ENCODE results near the gene PNLIPRP1. TPM values are rescaled to one million over a fixed set of nuclear protein-coding genes. Genes with fewer than 3 reads are reported as not detected.

PNLIPRP1 gene
- total and polyA plus RNA-seq, 12 donors, result 0.24 to 1.5 (median 0.88) TPM; not detected in 7

DNA sequence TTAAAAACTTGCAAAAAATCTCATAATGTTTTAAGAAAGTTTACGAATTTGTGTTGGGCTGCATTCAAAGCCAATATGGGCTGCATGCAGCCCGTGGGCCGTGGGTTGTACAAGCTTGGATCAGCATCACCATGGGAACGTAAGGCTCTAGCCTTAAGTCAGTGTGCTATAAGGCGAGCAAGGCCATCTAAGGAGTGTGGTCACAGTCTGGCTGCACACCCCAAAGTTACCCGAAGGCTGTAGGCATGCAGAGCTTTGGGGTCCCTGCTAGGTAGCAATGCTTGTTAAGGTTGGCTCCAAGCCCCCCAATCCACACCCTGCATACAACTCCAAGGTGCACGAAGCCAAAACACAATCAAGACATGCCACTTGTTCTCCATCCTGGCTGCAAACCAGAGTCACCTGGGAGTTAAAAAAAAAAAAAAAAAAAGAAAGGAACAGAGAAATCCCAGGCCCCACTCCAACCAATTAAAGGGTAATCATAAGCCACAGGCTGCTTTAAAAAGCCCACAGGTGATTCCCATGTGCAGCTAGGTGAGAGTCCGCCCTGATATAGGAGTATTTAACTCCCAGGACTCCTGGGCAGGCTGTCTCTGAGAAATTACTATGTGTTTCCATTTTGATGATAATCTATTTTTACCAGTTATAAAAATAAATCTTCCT lies 21.5 kb downstream of the PNLIPRP1 start:
- no peak overlapping the region for H3K27ac ChIP-seq
- H3K9me3 ChIP-seq (replicated peaks in 1 of 3), result no peaks in the 10 kb centered on the region
- no peaks in the 10 kb centered on the region for H3K27me3 ChIP-seq
- no peaks in the 10 kb centered on the region for H3K36me3 ChIP-seq (replicated peaks in 1 of 2)
- TF ChIP-seq, protein P1, sequence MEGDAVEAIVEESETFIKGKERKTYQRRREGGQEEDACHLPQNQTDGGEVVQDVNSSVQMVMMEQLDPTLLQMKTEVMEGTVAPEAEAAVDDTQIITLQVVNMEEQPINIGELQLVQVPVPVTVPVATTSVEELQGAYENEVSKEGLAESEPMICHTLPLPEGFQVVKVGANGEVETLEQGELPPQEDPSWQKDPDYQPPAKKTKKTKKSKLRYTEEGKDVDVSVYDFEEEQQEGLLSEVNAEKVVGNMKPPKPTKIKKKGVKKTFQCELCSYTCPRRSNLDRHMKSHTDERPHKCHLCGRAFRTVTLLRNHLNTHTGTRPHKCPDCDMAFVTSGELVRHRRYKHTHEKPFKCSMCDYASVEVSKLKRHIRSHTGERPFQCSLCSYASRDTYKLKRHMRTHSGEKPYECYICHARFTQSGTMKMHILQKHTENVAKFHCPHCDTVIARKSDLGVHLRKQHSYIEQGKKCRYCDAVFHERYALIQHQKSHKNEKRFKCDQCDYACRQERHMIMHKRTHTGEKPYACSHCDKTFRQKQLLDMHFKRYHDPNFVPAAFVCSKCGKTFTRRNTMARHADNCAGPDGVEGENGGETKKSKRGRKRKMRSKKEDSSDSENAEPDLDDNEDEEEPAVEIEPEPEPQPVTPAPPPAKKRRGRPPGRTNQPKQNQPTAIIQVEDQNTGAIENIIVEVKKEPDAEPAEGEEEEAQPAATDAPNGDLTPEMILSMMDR (IDR thresholded peaks at IDR 0.05), result no peak
- no peak for TF ChIP-seq POLR2A (IDR thresholded peaks at IDR 0.05)
- intact Hi-C loops (cut with DNase I), result no loop called here
- DNase-seq, result no peak
- H3K4me1 ChIP-seq (replicated peaks in 1 of 2), result no peaks in the 10 kb centered on the region
- no peak overlapping the region for H3K4me3 ChIP-seq
- 84 to 96% (median 93%) methylated on average over 8 of the region's 8 CpGs for WGBS, 4 donors

GRCh38 chr10:116613471-116613870 lies 22.7 kb downstream of the PNLIPRP1 start:
- DNase-seq, result no peak
- TF ChIP-seq, protein P1 (IDR thresholded peaks at IDR 0.05), result no peak
- no peak for TF ChIP-seq POLR2A (IDR thresholded peaks at IDR 0.05)
- intact Hi-C loops (cut with DNase I), result no loop called here
- no peak overlapping the region for H3K27ac ChIP-seq
- H3K9me3 ChIP-seq (replicated peaks in 1 of 3), result no peaks in the 10 kb centered on the region
- H3K36me3 ChIP-seq (replicated peaks in 1 of 2), result no peaks in the 10 kb centered on the region
- H3K4me1 ChIP-seq (replicated peaks in 1 of 2), result no peaks in the 10 kb centered on the region
- H3K27me3 ChIP-seq, result no peaks in the 10 kb centered on the region
- 75 to 87% (median 81%) methylated on average over 2 of the region's 2 CpGs for WGBS, 4 donors
- H3K4me3 ChIP-seq, result no peak overlapping the region

DNA sequence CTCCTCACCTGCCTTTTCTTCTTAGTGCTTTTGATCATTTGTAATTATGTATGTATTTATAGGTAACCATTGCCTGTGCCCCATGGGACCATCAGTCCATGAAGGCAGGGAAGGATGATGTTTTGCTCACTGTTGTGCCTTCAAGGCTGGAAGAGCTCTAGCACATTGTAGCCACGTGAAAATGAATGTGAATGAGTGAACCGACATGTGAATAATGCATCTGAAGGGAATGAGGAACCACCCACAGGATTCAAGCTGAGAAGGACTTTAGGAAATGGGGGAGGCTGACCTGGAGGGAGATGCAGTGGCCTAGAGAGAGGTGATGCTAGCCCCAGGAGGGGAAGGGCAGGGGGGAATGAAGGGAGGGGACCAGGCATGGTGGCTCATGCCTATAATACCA lies 24.0 kb downstream of the PNLIPRP1 start:
- H3K4me3 ChIP-seq, result no peak overlapping the region
- no peak for DNase-seq
- H3K27ac ChIP-seq, result no peak overlapping the region
- no peaks in the 10 kb centered on the region for H3K27me3 ChIP-seq
- TF ChIP-seq POLR2A (IDR thresholded peaks at IDR 0.05), result no peak
- TF ChIP-seq, protein P1 (IDR thresholded peaks at IDR 0.05), result no peak
- intact Hi-C loops (cut with DNase I), result no loop called here
- no peaks in the 10 kb centered on the region for H3K9me3 ChIP-seq (replicated peaks in 1 of 3)
- no peaks in the 10 kb centered on the region for H3K4me1 ChIP-seq (replicated peaks in 1 of 2)
- no peaks in the 10 kb centered on the region for H3K36me3 ChIP-seq (replicated peaks in 1 of 2)
- WGBS, 4 donors, result 46 to 61% (median 50%) methylated on average over 2 of the region's 2 CpGs

GRCh38 chr10:116615199-116615776 lies 24.5 kb downstream of the PNLIPRP1 start:
- intact Hi-C loops (cut with DNase I), result no loop called here
- H3K4me1 ChIP-seq (replicated peaks in 1 of 2), result no peaks in the 10 kb centered on the region

More at GRCh38 chr10:116615199-116615776, 24.5 kb downstream of the PNLIPRP1 start:
- Histone ChIP-seq H3K36me3 (replicated peaks in 1 of 2) (no peaks in the 10 kb centered on the region), H3K27me3 (no peaks in the 10 kb centered on the region), H3K9me3 (replicated peaks in 1 of 3) (no peaks in the 10 kb centered on the region), H3K27ac (no peak overlapping the region), H3K4me3 (no peak overlapping the region)
- TF ChIP-seq, protein P1 (IDR thresholded peaks at IDR 0.05), result no peak
- no peak for TF ChIP-seq POLR2A (IDR thresholded peaks at IDR 0.05)
- DNase-seq, result no peak
- WGBS, 4 donors, result 86 to 100% (median 88%) methylated on average over 2 to 3 of the region's 3 CpGs
